ENCODE measurements around the gene PTPRD.

PTPRD gene

GRCh38 chr9:9904041-9904440, 708.8 kb downstream of the PTPRD start:
- no peak for DNase-seq

DNA sequence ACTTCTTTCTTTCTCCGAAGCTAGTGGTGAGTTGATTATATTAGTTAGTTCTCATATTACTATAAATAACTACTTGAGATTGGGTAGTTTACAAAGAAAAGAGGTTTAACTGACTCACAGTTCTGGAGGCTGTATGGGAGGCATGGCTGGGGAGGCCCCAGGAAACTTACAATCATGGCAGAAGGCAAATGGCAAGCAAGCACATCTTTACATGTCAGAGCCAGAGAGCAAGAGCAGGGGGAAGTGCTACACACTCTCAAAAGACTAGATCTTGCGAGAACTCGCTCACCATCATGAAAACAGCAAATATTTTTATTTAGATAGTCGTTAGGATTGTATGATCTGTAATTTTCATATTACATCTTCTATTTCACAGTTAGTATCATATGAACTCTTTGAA, 711.2 kb downstream of the PTPRD start:
- no peak for DNase-seq

DNA sequence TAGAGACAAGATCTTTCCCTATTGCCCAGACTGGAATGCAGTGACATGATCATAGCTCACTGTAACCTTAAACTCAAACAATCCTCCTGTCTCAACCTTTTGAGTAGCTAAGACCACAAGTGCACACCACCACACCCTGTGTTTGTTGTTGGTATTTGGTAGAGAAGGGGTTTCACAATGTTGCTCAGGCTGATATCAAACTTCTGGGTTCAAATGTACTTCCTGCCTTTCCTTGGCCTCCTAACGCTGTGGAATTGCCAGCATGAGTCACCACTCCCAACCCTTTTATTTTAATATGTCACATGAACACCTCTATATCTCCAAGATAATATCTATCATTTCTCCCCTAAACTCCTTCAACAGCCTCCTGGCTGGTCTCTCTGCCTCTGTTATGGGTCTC, 719.0 kb downstream of the PTPRD start:
- no peak for DNase-seq

DNA sequence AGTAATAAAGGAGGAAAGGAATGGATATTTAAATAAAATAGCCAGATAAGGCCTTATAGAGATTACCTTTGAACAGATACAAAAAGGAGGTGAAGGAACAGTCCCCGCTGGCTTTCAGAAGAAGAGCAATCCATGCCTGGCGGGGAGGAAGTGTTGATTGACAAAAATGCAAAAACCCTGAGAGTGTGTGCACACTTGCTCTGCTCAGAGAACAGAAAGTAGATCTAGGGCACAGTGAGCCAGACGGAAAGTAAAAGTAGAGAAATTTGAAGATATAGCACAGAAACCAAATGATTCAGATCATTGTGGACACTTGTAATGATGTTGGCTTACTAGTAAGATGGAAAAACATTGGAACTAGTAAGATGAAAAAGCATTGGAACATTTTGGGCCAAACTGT, 720.6 kb downstream of the PTPRD start:
- no peak for DNase-seq

- DNase-seq: no peak
Observed at GRCh38 chr9:9881692-9882091, 731.1 kb downstream of the PTPRD start.

DNA sequence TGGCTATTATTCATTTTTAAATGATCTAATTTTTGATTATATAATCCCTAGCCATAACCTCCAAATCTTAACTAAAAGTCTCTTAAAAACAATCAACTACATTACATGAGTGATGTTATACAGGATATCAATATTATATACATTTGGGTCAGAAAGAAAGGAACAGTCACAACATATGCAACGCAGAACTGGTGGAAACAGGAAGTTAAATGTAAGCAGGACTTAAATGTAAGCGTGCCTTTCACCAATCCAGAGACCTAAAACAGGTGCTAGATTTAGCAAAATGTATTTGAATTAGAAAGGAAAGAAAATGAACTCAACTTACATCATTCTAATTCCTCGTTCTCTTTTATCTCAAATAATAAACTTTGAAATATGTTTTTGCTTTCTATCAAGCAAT, 738.5 kb downstream of the PTPRD start:
- DNase-seq: no peak

DNA sequence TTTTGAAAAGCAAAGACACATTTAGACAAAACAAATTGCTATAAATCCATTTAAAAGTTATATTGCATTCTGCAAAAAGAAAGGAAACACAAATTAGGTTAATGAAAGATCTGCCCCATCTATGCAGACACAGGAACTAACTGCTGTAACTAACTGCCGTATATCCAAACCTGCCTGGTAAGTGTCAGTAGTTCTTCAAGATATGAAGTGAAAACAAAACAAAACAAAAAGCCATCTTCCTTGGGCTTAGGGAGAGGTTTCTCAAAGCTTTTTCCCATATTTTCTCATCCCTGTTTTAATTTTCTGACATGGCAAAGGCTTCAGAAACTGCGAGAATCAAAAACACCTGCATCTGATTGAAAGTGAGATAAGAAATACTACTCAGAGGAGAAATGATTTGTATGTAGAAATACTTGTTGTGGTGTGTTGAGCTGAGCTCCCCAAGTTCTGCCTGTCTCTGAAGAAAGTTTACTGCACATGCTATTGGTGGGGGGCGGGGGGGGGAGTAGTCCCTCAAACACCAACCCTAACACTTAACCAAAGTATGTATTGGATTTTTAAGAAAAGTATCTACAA, 750.5 kb downstream of the PTPRD start:
- no peak for DNase-seq

DNA sequence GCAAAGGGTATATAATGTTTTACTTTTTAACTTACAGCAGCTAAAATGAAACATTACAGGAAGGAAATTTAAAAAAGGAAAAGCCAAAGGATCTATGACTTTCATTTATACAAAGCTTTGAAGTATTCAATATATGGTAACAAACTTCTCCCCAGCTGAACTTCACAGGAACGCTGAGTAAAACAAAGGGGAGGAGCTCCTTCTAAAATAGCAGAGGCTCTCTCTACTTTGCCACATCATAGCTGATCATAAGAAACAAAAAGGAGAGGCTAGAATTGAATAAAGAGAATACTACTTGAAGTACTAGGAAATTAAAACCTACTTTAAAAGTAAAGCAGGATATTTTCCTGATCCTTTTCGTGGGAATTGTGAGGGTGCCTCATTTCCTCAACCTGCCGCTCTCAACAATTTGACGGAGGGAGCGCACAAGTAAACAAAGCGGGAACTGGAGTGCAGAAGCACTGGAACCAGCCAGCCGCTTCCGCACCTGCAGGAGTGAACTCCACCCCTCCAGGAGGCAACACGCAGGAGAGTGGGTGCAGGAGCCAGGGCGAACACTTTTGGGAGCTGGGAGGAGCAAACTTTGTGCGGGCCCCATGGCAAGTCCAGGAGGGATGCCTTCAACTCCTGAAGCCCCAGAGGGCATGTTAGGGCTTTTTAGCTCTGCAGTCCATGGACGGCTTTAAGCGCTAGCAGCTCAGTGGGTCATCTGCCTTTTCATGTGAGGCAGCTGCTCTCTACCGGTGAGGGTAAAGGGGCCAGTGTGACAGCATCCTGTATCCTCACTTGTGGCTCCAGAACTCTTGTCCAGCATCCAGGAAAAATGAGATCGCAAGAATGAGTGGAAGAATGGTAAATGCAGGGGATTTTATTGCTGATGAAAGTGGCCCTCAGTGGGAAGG, 757.4 kb downstream of the PTPRD start:
- no peak for DNase-seq

DNA sequence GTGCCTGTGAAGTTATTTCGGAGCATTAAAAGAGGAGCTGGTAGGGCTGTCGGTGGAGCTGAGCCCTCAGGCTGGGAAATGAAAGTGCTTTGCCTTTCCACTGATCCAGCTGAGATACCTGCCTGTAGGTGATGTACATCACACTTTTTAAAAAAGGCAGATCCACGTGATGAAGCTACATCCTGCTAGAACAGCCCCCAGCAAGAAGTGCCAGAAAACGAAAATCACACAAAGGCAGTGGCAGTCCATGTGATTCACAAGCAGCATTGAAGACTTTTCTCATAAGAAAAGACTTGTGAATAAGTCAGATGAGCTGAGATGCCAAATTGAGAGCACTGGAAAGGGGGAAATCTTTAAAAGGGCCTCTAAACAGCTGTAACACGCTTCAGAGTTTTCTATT, 765.1 kb downstream of the PTPRD start:
- no peak for DNase-seq

- DNase-seq: no peak
Observed at GRCh38 chr9:9846557-9846956, 766.2 kb downstream of the PTPRD start.

DNA sequence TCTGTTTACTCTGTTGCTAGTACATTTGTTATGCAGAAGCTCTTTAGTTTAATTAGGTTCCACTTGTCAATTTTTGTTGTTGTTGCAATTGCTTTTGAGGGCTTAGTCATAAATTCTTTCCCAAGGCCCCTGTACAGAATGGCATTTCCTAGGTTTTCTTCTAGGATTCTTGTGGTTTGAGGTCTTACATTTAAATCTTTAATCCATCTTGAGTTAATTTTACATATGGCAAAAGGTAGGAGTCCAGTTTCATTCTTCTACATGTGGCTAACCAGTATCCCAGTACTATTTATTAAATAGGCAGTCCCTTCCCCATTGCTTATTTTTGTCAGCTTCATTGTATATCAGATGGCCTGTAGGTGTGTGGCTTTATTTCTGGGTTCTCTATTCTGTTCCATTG, 792.4 kb downstream of the PTPRD start:
- DNase-seq: no peak

DNA sequence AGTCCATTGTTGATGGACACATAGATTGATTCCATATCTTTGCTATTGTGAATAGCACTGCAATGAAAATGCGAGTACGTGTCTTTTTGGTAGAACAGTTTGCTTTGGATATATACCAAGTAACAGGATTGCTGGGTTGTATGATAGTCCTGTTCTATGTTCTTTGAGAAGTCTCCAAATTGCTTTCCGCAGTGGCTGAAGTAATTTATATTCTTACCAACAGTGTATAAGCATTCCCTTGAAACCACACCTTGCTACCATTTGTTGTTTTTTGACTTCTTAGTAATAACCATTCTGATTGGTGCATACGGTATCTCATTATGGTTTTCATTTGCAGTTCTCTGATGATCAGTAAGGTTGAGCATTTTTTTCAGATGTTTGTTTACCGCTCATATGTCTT, 792.9 kb downstream of the PTPRD start:
- no peak for DNase-seq

GRCh38 chr9:9817176-9817575, 795.6 kb downstream of the PTPRD start:
- no peak for DNase-seq

GRCh38 chr9:9804109-9804508, 808.7 kb downstream of the PTPRD start:
- no peak for DNase-seq

DNA sequence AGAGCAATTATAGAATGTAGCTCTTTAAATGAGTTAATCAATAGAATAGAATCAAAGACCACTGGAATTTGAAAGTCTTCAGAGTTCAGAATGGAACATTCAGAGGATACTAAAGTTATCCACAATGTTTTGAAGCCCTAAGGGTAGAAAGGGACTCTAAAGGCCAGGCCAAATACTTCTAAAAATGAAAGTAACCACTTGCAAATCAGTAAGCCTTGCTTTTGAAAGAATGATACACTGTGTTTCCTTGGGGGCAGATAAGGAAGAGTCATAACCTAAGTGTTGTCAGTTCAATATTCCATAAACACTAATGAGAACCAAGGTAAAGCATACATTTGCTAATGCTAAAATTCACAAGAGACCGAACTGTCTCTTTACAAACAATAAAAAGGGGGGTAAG, 813.5 kb downstream of the PTPRD start:
- DNase-seq: no peak

- DNase-seq: no peak
Observed at GRCh38 chr9:9792144-9792857, 820.5 kb downstream of the PTPRD start.

GRCh38 chr9:9791611-9792010, 821.2 kb downstream of the PTPRD start:
- peak in 1 of 58 donors; percentile 0 for DNase-seq

GRCh38 chr9:9790216-9790872, 822.5 kb downstream of the PTPRD start:
- DNase-seq: peak in 17 of 58 donors; percentile 0 to 52 (median 7)

GRCh38 chr9:9783711-9784110, 829.1 kb downstream of the PTPRD start:
- no peak for DNase-seq

- peak in 1 of 58 donors; percentile 0 for DNase-seq
Observed at GRCh38 chr9:9783211-9783610, 829.6 kb downstream of the PTPRD start.

DNA sequence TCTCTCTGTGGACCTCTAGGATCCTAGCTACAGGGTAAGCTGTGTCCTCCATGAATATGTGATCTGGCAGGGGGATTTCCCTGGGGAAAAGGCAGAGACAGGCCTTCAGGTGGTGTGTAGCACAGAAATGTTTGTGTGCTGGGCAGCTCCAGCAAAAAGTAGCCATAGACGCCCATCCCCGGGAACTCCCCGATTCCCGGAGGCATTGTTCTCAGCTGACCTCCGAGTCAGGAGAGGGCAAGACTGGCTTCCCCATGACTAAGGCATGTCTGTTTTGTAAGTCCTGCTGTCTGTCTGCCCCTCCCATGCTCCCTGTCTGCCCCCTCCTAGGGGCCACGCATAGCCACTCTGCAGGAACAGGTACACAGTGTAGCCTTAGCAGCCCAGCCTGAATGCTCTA, 834.5 kb downstream of the PTPRD start:
- DNase-seq: no peak

DNA sequence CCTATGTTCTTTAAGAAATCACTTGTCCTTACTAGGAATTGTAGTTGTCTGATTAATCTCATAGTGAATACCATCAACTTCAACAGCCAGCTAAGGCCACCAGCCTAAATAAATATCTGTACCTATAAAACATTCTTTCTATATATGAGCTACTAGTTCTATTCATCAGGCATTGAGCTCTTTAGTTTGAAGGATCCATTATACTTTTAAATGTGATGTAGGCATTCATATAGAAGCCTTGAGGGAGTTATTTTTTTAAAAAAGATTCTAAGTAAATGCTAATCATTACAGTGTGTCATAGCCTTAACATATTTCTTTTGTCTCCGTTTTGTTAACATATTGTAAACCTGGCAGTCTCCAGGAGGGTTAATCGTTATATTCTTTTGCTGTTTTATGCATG, 838.3 kb downstream of the PTPRD start:
- no peak for DNase-seq

All from anterior cingulate cortex (tissue), 58 donors.